K562 (cell line): ENCODE measurements around the gene DPH7. TPM values are rescaled to one million over a fixed set of nuclear protein-coding genes. Genes with fewer than 3 reads are reported as not detected.
A peak's percentile ranks its signal among the peaks of the same experiment; 100 is the strongest.

Experiments
- ATAC-seq: fragments of 200-7000 bp; cut with Tn5 transposase; 3 replicates; pipeline ENCODE4 v1.9.1; 2020; ENCODE audit warnings: moderate library complexity
- BruUV-seq: library from RNA; stranded (reverse); fragments of 400-500 nt; replicated peaks from 2 replicates; lab custom pipeline; 2021; lab: Mats Ljungman, UMichigan
- CTCF ChIA-PET: fragments of 300-600 bp; formaldehyde crosslinking; extraction: SDS; loops from one replicate; lab custom pipeline; 2021; ENCODE audit warnings: low intra/inter-chr PET ratio; lab: Yijun Ruan, JAX
- POLR2A ChIA-PET: fragments of 300-600, 350-650 bp; sonication (Branson Sonifier 250); formaldehyde crosslinking; extraction: SDS; loops from one replicate; lab custom pipeline; 2021; ENCODE audit warnings: antibody characterized with exemption, inconsistent platforms; lab: Yijun Ruan, JAX
- DNase-seq, 4 experiments: peaks; one replicate each; pipeline versions ENCODE4 v3.0.0 to v3.0.0-alpha.2; 2011 to 2018; ENCODE audit warnings: low spot score in 3 of 4, mixed read lengths in 3 of 4; ENCODE audit errors: extremely low read depth in 1 of 4
- FAIRE-seq: peaks from 2 replicates; lab custom pipeline; 2011; peaks lifted over from hg19 to GRCh38; lab: Jason Lieb, UNC
- H2AFZ ChIP-seq: 2 replicates; pipeline ENCODE4 v1.6.0; 2011; ENCODE audit warnings: low read depth, low read length, control low read depth, inconsistent platforms
- H3K27ac ChIP-seq: fragments of 200-600 bp; 3 replicates; pipeline ENCODE4 v1.8.0; 2011; ENCODE audit warnings: low read depth, mild to moderate bottlenecking, control low read depth, inconsistent platforms, low read length, moderate library complexity, mixed read lengths; ENCODE audit errors: extremely low read depth
- H3K27me3 ChIP-seq, 2 experiments: fragments of 300-600 bp in 1 of 2; 2 replicates in 1 of 2; 3 replicates in 1 of 2; pipeline versions ENCODE4 v1.6.0 to v1.8.0; 2011; ENCODE audit warnings: inconsistent platforms in 2 of 2, low read length in 2 of 2, mild to moderate bottlenecking in 1 of 2, mixed read lengths in 1 of 2, moderate library complexity in 1 of 2; ENCODE audit not compliant: control insufficient read depth in 2 of 2, insufficient read depth in 2 of 2
- H3K36me3 ChIP-seq: fragments of 300-600 bp; 3 replicates; pipeline ENCODE4 v1.8.0; 2011; ENCODE audit warnings: mild to moderate bottlenecking, low read length, inconsistent platforms; ENCODE audit not compliant: control insufficient read depth, insufficient read depth
- H3K4me1 ChIP-seq, 2 experiments: fragments of 200-600 bp in 1 of 2; replicated peaks in 1 of 2; 2 replicates in 1 of 2; 3 replicates in 1 of 2; pipeline versions ENCODE4 v1.5.1 to v1.8.0; 2011; ENCODE audit warnings: inconsistent platforms in 2 of 2, low read length in 2 of 2, mild to moderate bottlenecking in 1 of 2, mixed read lengths in 1 of 2, moderate library complexity in 1 of 2; ENCODE audit not compliant: control insufficient read depth in 2 of 2, insufficient read depth in 2 of 2
- H3K4me2 ChIP-seq: 2 replicates; pipeline ENCODE4 v1.6.1; 2011; ENCODE audit warnings: low read length, control low read depth, inconsistent platforms, mixed read lengths; ENCODE audit not compliant: insufficient read depth
- H3K4me3 ChIP-seq: fragments of 200-600 bp; sonication (generic), shearing (Covaris generic); 2 replicates; pipeline ENCODE4 v1.5.1; 2016; ENCODE audit warnings: control low read depth, inconsistent platforms
- H3K79me2 ChIP-seq: fragments of 200-600 bp; 3 replicates; pipeline ENCODE4 v1.8.0; 2011; ENCODE audit warnings: low read length, inconsistent platforms; ENCODE audit not compliant: control insufficient read depth, insufficient read depth
- H3K9ac ChIP-seq, 2 experiments: 2 replicates each; pipeline versions ENCODE4 v1.6.0 to v1.6.1; 2011; ENCODE audit warnings: low read depth in 2 of 2, low read length in 2 of 2, control low read depth in 1 of 2, inconsistent platforms in 1 of 2, mild to moderate bottlenecking in 1 of 2, mixed read lengths in 1 of 2; ENCODE audit not compliant: insufficient read depth in 1 of 2
- H3K9me1 ChIP-seq: one replicate; pipeline ENCODE4 v1.6.0; 2011; ENCODE audit warnings: inconsistent platforms, mild to moderate bottlenecking, low read length, moderate library complexity; ENCODE audit not compliant: control insufficient read depth, insufficient read depth
- H3K9me3 ChIP-seq: replicated peaks from 2 replicates; pipeline ENCODE4 v1.5.1; 2011; ENCODE audit warnings: low read depth, low read length, inconsistent platforms; ENCODE audit not compliant: control insufficient read depth, insufficient read depth
- H4K20me1 ChIP-seq: replicated peaks from 2 replicates; pipeline ENCODE4 v1.6.1; 2011; ENCODE audit warnings: low read length, inconsistent platforms, mixed read lengths; ENCODE audit not compliant: control insufficient read depth, insufficient read depth
- NELFE ChIP-seq: IDR thresholded peaks from 2 replicates; pipeline ENCODE4 v1.6.1; 2011; ENCODE audit warnings: mild to moderate bottlenecking; ENCODE audit not compliant: insufficient read depth, insufficient read length
- TEAD1 ChIP-seq, 2 experiments: fragments of 450-650 bp in 1 of 2; sonication (generic) in 1 of 2; formaldehyde crosslinking; IDR thresholded peaks; 2 replicates each; pipeline versions ENCODE4 v1.4.0 to v1.8.0; 2020 to 2022; ENCODE audit warnings: mild to moderate bottlenecking in 2 of 2, missing genetic modification reagents in 1 of 2
- TGIF2 ChIP-seq: sonication (generic); formaldehyde crosslinking; IDR thresholded peaks from 2 replicates; pipeline ENCODE4 v1.8.1; 2022; ENCODE audit warnings: mild to moderate bottlenecking, missing genetic modification reagents, moderate library complexity
- USF2 ChIP-seq: sonication (generic); formaldehyde crosslinking; IDR thresholded peaks from 2 replicates; pipeline ENCODE4 v1.5.0; 2020; ENCODE audit warnings: missing genetic modification reagents
- ZBTB5 ChIP-seq: fragments of 450-650 bp; IDR thresholded peaks from 2 replicates; pipeline ENCODE4 v1.6.1; 2017; ENCODE audit warnings: antibody characterized with exemption
- ZC3H11A ChIP-seq: IDR thresholded peaks from 2 replicates; pipeline ENCODE4 v1.6.1; 2012; ENCODE audit warnings: low read depth, low read length, improper control_type of control experiment
- ZFP1 ChIP-seq: fragments of 450-650 bp; formaldehyde crosslinking; IDR thresholded peaks from 2 replicates; pipeline ENCODE4 v1.4.0; 2020; ENCODE audit warnings: mild to moderate bottlenecking, mixed read lengths
- ZKSCAN1 ChIP-seq: fragments of 150-350 bp; IDR thresholded peaks from 2 replicates; pipeline ENCODE4 v1.6.1; 2016; ENCODE audit warnings: low read depth, low read length
- ZNF165 ChIP-seq: fragments of 250-450 bp; sonication (Bioruptor Pico); IDR thresholded peaks from 2 replicates; pipeline ENCODE4 v1.4.0; 2020; ENCODE audit warnings: borderline replicate concordance
- WGBS: fragments of 100-300 bp; shearing (Covaris generic); methylation state at CpG from one replicate; pipeline ENCODE4 v1.1.6; 2016; ENCODE audit warnings: low coverage, mixed read lengths; ENCODE audit not compliant: insufficient coverage; ENCODE audit errors: missing lambda C conversion rate; 5-methylcytosine and 5-hydroxymethylcytosine counted together
- in situ Hi-C: fragments of 300-500 bp; cut with MboI; formaldehyde crosslinking; loops from 4 replicates; pipeline ENCODE4 v1.15.0; 2018; ENCODE audit warnings: inconsistent platforms, mixed read lengths
- intact Hi-C: fragments of 100-400 bp; cut with micrococcal nuclease; formaldehyde crosslinking; loops from 2 replicates; pipeline ENCODE4 v1.14.2; 2022
- polyA plus RNA-seq, 8 experiments: library from polyadenylated mRNA; depleted of rRNA in 4 of 8; stranded (reverse) in 5 of 8; unstranded in 3 of 8; fragments of >200 nt; fragmentation: Nextera tagmentation in 2 of 8; fragmentation: Illumina TruSeq in 1 of 8; extraction: Ambion mirVana in 2 of 8; extraction: Trizol in 1 of 8; gene quantifications; 2 replicates each; pipeline versions ENCODE4 v1.2.1 to v1.2.3, GENCODE V29; 2011 to 2014; ENCODE audit warnings: inconsistent platforms in 1 of 8, missing spikeins in 1 of 8
- total RNA-seq, 7 experiments: library from RNA; depleted of rRNA in 6 of 7; stranded (reverse); fragments of >200 nt in 6 of 7; fragmentation: Illumina TruSeq in 2 of 7; extraction: Trizol in 2 of 7; gene quantifications; 2 replicates each; pipeline versions ENCODE4 v1.2.1 to v1.2.3, GENCODE V29; 2011 to 2021; ENCODE audit warnings: low replicate concordance in 1 of 7

Gene DPH7
- total and polyA plus RNA-seq, 9 of the 15 experiments (the other 6 are each of a cell fraction or from before 2014, with no cell fraction given): 13.9 to 68.6 (median 41.3) TPM

GRCh38 chr9:137620581-137620980 is 41.9 kb upstream of the DPH7 start:
- Histone ChIP-seq H2AFZ (no peak overlapping the region), H3K79me2 (peaks cover 84% of the 10 kb centered on the region), H3K9ac (peak overlapping the region; percentile 1 to 80), H3K9me3 (no peaks in the 10 kb centered on the region), H3K27me3 (no peaks in the 10 kb centered on the region), H3K36me3 (peaks cover 44% of the 10 kb centered on the region), H3K4me3 (no peak overlapping the region; the same call in 1 of the 2 replicates), H4K20me1 (peaks cover 4% of the 10 kb centered on the region), H3K27ac (no peak overlapping the region), H3K4me1 (peaks cover 29 to 35% of the 10 kb centered on the region in 2 experiments), H3K4me2 (peak overlapping the region; percentile 55), H3K9me1 (no peaks in the 10 kb centered on the region)
- in situ Hi-C loops: no loop called here
- CTCF ChIA-PET: no interaction called here
- ATAC-seq (no peak), FAIRE-seq (peak; percentile 6), DNase-seq (no peak)
- TF ChIP-seq ZC3H11A (no peak), TEAD1 (CRISPR knock-in tag; IDR thresholded peaks at IDR 0.05) (no peak), USF2 (no peak), ZFP1 (CRISPR knock-in tag) (no peak), ZNF165 (CRISPR knock-in tag) (no peak), ZBTB5 (no peak), NELFE (no peak), ZKSCAN1 (peak; percentile 87), TGIF2 (CRISPR knock-in tag) (no peak)
- intact Hi-C loops: loop anchor here (5.0 kb wide), 1 partner anchor 47 kb away; no protein-coding TSS in a partner anchor
- POLR2A ChIA-PET: interaction anchor here (0.5 to 0.9 kb wide), 3 partner anchors 17 to 253 kb away, joined by 3 to 5 read pairs (median 4); no protein-coding TSS in a partner anchor
- WGBS: 66% methylated on average over 7 of the region's 7 CpGs
- no TSS peak for BruUV-seq
